WTC11 (cell line): ENCODE measurements around the gene ZDHHC18. TPM values are rescaled to one million over a fixed set of nuclear protein-coding genes. Genes with fewer than 3 reads are reported as not detected.

ENCODE experiments used
- ATAC-seq: fragments of 200-7000 bp; cut with Tn5 transposase; 2 replicates; pipeline ENCODE4 v1.10.0; 2021; ENCODE audit warnings: mild to moderate bottlenecking, moderate library complexity
- CTCF ChIA-PET: fragments of 300-600 bp; sonication (Branson Sonifier 250); formaldehyde crosslinking; loops from one replicate; lab custom pipeline; 2021; ENCODE audit warnings: antibody characterized with exemption; lab: Charles Lee
- POLR2A ChIA-PET: fragments of 350-600 bp; sonication (Branson Sonifier 250); formaldehyde crosslinking; loops from one replicate; lab custom pipeline; 2021; ENCODE audit warnings: antibody characterized with exemption; lab: Charles Lee
- DNase-seq: peaks from one replicate; pipeline ENCODE4 v3.0.0; 2021; ENCODE audit warnings: low spot score
- H3K27ac Mint-ChIP-seq: 2 replicates; pipeline ENCODE4 v1.8.0; 2021; ENCODE audit warnings: mixed read lengths
- H3K27me3 Mint-ChIP-seq: 2 replicates; pipeline ENCODE4 v1.8.0; 2021; ENCODE audit warnings: low read depth, mild to moderate bottlenecking, moderate library complexity, mixed read lengths
- H3K36me3 Mint-ChIP-seq: 2 replicates; pipeline ENCODE4 v1.8.0; 2021; ENCODE audit warnings: mixed read lengths
- H3K4me1 Mint-ChIP-seq: 2 replicates; pipeline ENCODE4 v1.8.0; 2022; ENCODE audit warnings: mixed read lengths
- H3K4me3 Mint-ChIP-seq: 2 replicates; pipeline ENCODE4 v1.8.0; 2021; ENCODE audit warnings: mild to moderate bottlenecking, moderate library complexity, mixed read lengths
- H3K9me3 Mint-ChIP-seq: 2 replicates; pipeline ENCODE4 v1.8.0; 2021; ENCODE audit warnings: mixed read lengths
- FOXK1 ChIP-seq: sonication (generic); formaldehyde crosslinking; IDR thresholded peaks from 2 replicates; pipeline ENCODE4 v1.8.0; 2022; ENCODE audit warnings: mild to moderate bottlenecking, moderate library complexity, missing genetic modification reagents
- HMGA2 ChIP-seq: fragments of 250-450 bp; sonication (Bioruptor Pico); IDR thresholded peaks from 2 replicates; pipeline ENCODE4 v1.4.0; 2021; ENCODE audit warnings: mild to moderate bottlenecking, moderate library complexity
- NFE2L1 ChIP-seq: sonication (generic); formaldehyde crosslinking; IDR thresholded peaks from 2 replicates; pipeline ENCODE4 v1.8.1; 2023; ENCODE audit warnings: missing genetic modification reagents
- NFYB ChIP-seq: sonication (generic); formaldehyde crosslinking; conservative IDR thresholded peaks from 2 replicates; pipeline ENCODE4 v1.8.0; 2022; ENCODE audit warnings: low read depth, missing genetic modification reagents
- NR1H2 ChIP-seq: sonication (generic); formaldehyde crosslinking; IDR thresholded peaks from 2 replicates; pipeline ENCODE4 v1.9.0; 2021; ENCODE audit warnings: mild to moderate bottlenecking, moderate library complexity, missing genetic modification reagents
- NR3C1 ChIP-seq: sonication (generic); formaldehyde crosslinking; conservative IDR thresholded peaks from 2 replicates; pipeline ENCODE4 v1.8.1; 2023; ENCODE audit warnings: low read depth, mild to moderate bottlenecking, missing genetic modification reagents
- SMAD3 ChIP-seq: sonication (generic); formaldehyde crosslinking; IDR thresholded peaks from 2 replicates; pipeline ENCODE4 v1.8.0; 2022; ENCODE audit warnings: missing genetic modification reagents, mild to moderate bottlenecking, borderline replicate concordance
- TP53 ChIP-seq: sonication (generic); formaldehyde crosslinking; IDR thresholded peaks from 2 replicates; pipeline ENCODE4 v1.8.1; 2023; ENCODE audit warnings: mild to moderate bottlenecking, missing genetic modification reagents
- ZNF423 ChIP-seq: fragments of 250-450 bp; sonication (Bioruptor Pico); IDR thresholded peaks from 2 replicates; pipeline ENCODE4 v2.1.2; 2022; ENCODE audit warnings: mild to moderate bottlenecking, moderate library complexity
- total RNA-seq: library from RNA; stranded (reverse); gene quantifications from 3 replicates; pipeline ENCODE4 v1.2.3, GENCODE V29; 2021
- TF ChIP-seq, protein P1 (sequence below): fragments of 250-450 bp; sonication (Bioruptor Pico); IDR thresholded peaks from 2 replicates; pipeline ENCODE4 v1.9.0; 2021; ENCODE audit warnings: mild to moderate bottlenecking, borderline replicate concordance
- TF ChIP-seq, protein P2 (sequence below): fragments of 250-450 bp; sonication (Bioruptor Pico); IDR thresholded peaks from 2 replicates; pipeline ENCODE4 v1.8.0; 2021; ENCODE audit warnings: mild to moderate bottlenecking
- TF ChIP-seq, protein P3 (sequence below): sonication (generic); formaldehyde crosslinking; IDR thresholded peaks from 2 replicates; pipeline ENCODE4 v1.8.1; 2023; ENCODE audit warnings: mild to moderate bottlenecking, moderate library complexity, missing genetic modification reagents
- TF ChIP-seq, protein P4 (sequence below): sonication (generic); formaldehyde crosslinking; IDR thresholded peaks from 2 replicates; pipeline ENCODE4 v1.8.1; 2022; ENCODE audit warnings: mild to moderate bottlenecking, missing genetic modification reagents, moderate library complexity, borderline replicate concordance
- TF ChIP-seq, protein P5 (sequence below): sonication (generic); formaldehyde crosslinking; IDR thresholded peaks from 2 replicates; pipeline ENCODE4 v1.8.1; 2023; ENCODE audit warnings: mild to moderate bottlenecking, missing genetic modification reagents
- TF ChIP-seq, protein P6 (sequence below): fragments of 200-600 bp; IDR thresholded peaks from 2 replicates; pipeline ENCODE4 v1.8.0; 2022; ENCODE audit warnings: antibody characterized with exemption
- TF ChIP-seq, protein P7 (sequence below): fragments of 250-450 bp; sonication (Bioruptor Pico); IDR thresholded peaks from 2 replicates; pipeline ENCODE4 v2.1.2; 2022; ENCODE audit warnings: mild to moderate bottlenecking, moderate library complexity
- TF ChIP-seq, protein P8 (sequence below): sonication (generic); formaldehyde crosslinking; IDR thresholded peaks from 2 replicates; pipeline ENCODE4 v1.8.0; 2022; ENCODE audit warnings: mild to moderate bottlenecking, missing genetic modification reagents

ZDHHC18 gene
- total RNA-seq, 1 experiment from 2014 or later: 26.5 TPM

DNA sequence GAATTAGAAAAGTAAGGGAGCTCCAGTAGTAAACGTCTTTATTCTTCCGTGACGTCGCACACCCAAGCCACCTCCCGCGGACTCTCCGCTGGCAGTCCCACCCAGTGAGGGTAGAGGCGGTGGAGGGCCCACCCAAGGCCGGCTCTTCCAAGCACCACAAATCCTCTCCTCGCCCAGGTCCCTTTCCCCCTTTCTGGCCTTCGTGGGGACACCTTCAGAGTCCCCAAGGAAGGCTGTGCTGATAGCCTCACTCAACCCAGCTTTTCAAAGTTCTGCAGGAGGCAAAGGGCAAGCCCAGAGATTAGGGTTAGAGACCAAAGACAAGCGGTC, 63.9 kb downstream of the ZDHHC18 start (continued):
- TF ChIP-seq, protein P1, sequence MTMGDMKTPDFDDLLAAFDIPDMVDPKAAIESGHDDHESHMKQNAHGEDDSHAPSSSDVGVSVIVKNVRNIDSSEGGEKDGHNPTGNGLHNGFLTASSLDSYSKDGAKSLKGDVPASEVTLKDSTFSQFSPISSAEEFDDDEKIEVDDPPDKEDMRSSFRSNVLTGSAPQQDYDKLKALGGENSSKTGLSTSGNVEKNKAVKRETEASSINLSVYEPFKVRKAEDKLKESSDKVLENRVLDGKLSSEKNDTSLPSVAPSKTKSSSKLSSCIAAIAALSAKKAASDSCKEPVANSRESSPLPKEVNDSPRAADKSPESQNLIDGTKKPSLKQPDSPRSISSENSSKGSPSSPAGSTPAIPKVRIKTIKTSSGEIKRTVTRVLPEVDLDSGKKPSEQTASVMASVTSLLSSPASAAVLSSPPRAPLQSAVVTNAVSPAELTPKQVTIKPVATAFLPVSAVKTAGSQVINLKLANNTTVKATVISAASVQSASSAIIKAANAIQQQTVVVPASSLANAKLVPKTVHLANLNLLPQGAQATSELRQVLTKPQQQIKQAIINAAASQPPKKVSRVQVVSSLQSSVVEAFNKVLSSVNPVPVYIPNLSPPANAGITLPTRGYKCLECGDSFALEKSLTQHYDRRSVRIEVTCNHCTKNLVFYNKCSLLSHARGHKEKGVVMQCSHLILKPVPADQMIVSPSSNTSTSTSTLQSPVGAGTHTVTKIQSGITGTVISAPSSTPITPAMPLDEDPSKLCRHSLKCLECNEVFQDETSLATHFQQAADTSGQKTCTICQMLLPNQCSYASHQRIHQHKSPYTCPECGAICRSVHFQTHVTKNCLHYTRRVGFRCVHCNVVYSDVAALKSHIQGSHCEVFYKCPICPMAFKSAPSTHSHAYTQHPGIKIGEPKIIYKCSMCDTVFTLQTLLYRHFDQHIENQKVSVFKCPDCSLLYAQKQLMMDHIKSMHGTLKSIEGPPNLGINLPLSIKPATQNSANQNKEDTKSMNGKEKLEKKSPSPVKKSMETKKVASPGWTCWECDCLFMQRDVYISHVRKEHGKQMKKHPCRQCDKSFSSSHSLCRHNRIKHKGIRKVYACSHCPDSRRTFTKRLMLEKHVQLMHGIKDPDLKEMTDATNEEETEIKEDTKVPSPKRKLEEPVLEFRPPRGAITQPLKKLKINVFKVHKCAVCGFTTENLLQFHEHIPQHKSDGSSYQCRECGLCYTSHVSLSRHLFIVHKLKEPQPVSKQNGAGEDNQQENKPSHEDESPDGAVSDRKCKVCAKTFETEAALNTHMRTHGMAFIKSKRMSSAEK (CRISPR knock-in tag): no peak
- TF ChIP-seq, all 79 proteins: peak for 0

DNA sequence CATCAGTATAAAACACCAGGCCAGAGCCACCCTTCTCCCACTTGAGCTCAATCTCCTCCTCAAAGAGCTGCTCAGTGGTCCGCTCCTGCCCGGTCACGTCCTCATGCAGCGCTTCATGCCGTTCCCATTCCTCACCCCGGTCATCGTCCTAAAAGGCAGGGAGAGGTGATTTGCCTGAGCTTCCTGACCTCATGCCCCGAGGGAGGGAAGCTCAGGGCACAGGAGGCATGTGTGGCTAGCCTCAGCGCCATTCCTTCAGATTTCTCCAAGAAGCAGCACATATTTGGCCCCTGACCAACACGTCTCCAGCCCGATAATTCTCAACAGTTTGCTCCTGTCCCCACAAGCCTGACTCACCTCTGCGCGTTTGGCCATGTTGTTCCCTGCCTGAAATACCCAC, 67.8 kb downstream of the ZDHHC18 start:
- DNase-seq (no peak), ATAC-seq (no peak)
- POLR2A ChIA-PET: no interaction called here
- Mint-ChIP-seq H3K4me3 (no peak overlapping the region), H3K36me3 (peaks cover 31% of the 10 kb centered on the region), H3K27ac (no peak overlapping the region), H3K9me3 (no peaks in the 10 kb centered on the region), H3K4me1 (peaks cover 9% of the 10 kb centered on the region), H3K27me3 (no peaks in the 10 kb centered on the region)
- TF ChIP-seq NFYB (no peak), NR1H2 (no peak), ZNF423 (CRISPR knock-in tag) (no peak), SMAD3 (no peak), NR3C1 (CRISPR knock-in tag) (no peak), HMGA2 (CRISPR knock-in tag) (no peak), FOXK1 (CRISPR knock-in tag) (no peak), NFE2L1 (CRISPR knock-in tag) (no peak), TP53 (no peak)
- TF ChIP-seq, protein P2, sequence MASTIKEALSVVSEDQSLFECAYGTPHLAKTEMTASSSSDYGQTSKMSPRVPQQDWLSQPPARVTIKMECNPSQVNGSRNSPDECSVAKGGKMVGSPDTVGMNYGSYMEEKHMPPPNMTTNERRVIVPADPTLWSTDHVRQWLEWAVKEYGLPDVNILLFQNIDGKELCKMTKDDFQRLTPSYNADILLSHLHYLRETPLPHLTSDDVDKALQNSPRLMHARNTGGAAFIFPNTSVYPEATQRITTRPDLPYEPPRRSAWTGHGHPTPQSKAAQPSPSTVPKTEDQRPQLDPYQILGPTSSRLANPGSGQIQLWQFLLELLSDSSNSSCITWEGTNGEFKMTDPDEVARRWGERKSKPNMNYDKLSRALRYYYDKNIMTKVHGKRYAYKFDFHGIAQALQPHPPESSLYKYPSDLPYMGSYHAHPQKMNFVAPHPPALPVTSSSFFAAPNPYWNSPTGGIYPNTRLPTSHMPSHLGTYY (CRISPR knock-in tag): no peak
- TF ChIP-seq, protein P3, sequence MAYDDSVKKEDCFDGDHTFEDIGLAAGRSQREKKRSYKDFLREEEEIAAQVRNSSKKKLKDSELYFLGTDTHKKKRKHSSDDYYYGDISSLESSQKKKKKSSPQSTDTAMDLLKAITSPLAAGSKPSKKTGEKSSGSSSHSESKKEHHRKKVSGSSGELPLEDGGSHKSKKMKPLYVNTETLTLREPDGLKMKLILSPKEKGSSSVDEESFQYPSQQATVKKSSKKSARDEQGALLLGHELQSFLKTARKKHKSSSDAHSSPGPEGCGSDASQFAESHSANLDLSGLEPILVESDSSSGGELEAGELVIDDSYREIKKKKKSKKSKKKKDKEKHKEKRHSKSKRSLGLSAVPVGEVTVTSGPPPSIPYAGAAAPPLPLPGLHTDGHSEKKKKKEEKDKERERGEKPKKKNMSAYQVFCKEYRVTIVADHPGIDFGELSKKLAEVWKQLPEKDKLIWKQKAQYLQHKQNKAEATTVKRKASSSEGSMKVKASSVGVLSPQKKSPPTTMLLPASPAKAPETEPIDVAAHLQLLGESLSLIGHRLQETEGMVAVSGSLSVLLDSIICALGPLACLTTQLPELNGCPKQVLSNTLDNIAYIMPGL (CRISPR knock-in tag): no peak
- TF ChIP-seq, protein P4, sequence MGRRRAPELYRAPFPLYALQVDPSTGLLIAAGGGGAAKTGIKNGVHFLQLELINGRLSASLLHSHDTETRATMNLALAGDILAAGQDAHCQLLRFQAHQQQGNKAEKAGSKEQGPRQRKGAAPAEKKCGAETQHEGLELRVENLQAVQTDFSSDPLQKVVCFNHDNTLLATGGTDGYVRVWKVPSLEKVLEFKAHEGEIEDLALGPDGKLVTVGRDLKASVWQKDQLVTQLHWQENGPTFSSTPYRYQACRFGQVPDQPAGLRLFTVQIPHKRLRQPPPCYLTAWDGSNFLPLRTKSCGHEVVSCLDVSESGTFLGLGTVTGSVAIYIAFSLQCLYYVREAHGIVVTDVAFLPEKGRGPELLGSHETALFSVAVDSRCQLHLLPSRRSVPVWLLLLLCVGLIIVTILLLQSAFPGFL (CRISPR knock-in tag): no peak
- TF ChIP-seq, protein P5, sequence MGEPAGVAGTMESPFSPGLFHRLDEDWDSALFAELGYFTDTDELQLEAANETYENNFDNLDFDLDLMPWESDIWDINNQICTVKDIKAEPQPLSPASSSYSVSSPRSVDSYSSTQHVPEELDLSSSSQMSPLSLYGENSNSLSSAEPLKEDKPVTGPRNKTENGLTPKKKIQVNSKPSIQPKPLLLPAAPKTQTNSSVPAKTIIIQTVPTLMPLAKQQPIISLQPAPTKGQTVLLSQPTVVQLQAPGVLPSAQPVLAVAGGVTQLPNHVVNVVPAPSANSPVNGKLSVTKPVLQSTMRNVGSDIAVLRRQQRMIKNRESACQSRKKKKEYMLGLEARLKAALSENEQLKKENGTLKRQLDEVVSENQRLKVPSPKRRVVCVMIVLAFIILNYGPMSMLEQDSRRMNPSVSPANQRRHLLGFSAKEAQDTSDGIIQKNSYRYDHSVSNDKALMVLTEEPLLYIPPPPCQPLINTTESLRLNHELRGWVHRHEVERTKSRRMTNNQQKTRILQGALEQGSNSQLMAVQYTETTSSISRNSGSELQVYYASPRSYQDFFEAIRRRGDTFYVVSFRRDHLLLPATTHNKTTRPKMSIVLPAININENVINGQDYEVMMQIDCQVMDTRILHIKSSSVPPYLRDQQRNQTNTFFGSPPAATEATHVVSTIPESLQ (CRISPR knock-in tag): no peak
- TF ChIP-seq, protein P6, sequence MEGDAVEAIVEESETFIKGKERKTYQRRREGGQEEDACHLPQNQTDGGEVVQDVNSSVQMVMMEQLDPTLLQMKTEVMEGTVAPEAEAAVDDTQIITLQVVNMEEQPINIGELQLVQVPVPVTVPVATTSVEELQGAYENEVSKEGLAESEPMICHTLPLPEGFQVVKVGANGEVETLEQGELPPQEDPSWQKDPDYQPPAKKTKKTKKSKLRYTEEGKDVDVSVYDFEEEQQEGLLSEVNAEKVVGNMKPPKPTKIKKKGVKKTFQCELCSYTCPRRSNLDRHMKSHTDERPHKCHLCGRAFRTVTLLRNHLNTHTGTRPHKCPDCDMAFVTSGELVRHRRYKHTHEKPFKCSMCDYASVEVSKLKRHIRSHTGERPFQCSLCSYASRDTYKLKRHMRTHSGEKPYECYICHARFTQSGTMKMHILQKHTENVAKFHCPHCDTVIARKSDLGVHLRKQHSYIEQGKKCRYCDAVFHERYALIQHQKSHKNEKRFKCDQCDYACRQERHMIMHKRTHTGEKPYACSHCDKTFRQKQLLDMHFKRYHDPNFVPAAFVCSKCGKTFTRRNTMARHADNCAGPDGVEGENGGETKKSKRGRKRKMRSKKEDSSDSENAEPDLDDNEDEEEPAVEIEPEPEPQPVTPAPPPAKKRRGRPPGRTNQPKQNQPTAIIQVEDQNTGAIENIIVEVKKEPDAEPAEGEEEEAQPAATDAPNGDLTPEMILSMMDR: no peak
- TF ChIP-seq, protein P7, sequence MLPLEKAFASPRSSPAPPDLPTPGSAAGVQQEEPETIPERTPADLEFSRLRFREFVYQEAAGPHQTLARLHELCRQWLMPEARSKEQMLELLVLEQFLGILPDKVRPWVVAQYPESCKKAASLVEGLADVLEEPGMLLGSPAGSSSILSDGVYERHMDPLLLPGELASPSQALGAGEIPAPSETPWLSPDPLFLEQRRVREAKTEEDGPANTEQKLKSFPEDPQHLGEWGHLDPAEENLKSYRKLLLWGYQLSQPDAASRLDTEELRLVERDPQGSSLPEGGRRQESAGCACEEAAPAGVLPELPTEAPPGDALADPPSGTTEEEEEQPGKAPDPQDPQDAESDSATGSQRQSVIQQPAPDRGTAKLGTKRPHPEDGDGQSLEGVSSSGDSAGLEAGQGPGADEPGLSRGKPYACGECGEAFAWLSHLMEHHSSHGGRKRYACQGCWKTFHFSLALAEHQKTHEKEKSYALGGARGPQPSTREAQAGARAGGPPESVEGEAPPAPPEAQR: no peak
- TF ChIP-seq, protein P8, sequence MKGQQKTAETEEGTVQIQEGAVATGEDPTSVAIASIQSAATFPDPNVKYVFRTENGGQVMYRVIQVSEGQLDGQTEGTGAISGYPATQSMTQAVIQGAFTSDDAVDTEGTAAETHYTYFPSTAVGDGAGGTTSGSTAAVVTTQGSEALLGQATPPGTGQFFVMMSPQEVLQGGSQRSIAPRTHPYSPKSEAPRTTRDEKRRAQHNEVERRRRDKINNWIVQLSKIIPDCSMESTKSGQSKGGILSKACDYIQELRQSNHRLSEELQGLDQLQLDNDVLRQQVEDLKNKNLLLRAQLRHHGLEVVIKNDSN: no peak
- CTCF ChIA-PET: interaction anchor here (0.5 kb wide), 1 partner anchor 10 kb away, joined by 3 read pairs; no protein-coding TSS in a partner anchor
